GM10266 (cell line): ENCODE data around the gene TMPRSS13.

ENCODE experiments used
- DNase-seq: peaks from one replicate; pipeline ENCODE4 v3.0.0; 2012; ENCODE audit errors: extremely low spot score
- TF ChIP-seq, protein P1 (sequence below): IDR thresholded peaks from 2 replicates; pipeline ENCODE4 v1.5.1; 2012; ENCODE audit warnings: mild to moderate bottlenecking, low read depth; ENCODE audit not compliant: control insufficient read depth, insufficient read depth; ENCODE audit errors: missing control alignments

TMPRSS13 gene

DNA sequence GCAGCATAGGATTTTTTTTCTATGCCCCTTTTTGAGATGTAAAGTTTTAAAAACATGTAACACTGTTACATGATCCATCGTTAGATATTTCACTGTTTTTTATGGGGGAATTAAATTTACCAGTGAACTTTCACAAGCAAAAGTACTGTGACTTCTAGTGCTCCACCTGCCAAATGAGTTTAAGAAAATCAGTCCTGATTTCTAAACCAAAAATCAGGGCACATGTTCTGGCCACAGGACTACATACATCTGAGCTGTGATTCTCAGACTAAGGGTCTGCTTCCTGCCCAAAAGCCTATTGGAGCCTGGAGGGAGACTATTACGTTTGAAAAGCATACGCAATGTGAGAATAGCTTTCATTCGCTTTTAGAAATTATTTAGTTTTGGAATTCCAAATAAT, 22.5 kb downstream of the TMPRSS13 start:
- TF ChIP-seq, protein P1, sequence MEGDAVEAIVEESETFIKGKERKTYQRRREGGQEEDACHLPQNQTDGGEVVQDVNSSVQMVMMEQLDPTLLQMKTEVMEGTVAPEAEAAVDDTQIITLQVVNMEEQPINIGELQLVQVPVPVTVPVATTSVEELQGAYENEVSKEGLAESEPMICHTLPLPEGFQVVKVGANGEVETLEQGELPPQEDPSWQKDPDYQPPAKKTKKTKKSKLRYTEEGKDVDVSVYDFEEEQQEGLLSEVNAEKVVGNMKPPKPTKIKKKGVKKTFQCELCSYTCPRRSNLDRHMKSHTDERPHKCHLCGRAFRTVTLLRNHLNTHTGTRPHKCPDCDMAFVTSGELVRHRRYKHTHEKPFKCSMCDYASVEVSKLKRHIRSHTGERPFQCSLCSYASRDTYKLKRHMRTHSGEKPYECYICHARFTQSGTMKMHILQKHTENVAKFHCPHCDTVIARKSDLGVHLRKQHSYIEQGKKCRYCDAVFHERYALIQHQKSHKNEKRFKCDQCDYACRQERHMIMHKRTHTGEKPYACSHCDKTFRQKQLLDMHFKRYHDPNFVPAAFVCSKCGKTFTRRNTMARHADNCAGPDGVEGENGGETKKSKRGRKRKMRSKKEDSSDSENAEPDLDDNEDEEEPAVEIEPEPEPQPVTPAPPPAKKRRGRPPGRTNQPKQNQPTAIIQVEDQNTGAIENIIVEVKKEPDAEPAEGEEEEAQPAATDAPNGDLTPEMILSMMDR: no peak
- DNase-seq: no peak

DNA sequence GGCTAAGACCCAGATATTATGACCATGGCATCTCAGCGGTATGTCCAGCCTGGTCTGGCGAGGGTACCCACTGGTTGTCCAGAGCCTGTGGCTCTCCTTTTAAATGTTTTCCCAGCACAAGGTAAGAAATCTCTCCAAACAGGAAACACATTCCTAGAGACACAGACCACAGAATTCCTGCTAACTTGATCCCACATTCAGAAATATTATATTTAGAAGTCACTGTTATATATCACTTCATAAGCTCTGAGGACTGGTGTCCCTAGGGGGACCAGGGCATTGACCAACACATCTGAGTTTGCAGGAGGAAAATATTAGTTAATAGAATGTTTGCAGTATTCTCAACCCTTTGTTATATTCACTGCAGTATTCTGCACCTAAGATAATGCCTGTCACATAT, 23.1 kb downstream of the TMPRSS13 start:
- TF ChIP-seq, protein P1: no peak
- no peak for DNase-seq

DNA sequence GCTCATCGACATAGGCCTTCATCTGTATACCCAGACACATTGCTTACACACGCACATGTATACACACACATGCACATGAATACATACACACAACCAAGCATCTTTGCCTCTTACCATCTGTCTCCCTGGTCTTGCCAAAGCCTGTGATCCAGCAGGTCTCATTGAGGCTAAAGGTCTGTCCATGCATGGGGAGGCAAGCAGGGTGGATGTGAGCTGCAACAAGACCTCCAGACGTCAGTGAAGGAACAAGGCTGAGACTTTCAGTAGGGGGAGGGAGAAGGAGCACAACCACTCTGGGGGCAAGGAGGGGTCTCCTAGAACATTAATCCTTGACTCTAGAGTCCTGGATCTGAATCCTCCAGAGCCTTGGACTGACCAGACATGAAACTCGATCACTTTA, 23.7 kb downstream of the TMPRSS13 start:
- no peak for DNase-seq
- TF ChIP-seq, protein P1: no peak

GRCh38 chr11:117903505-117904382, 25.5 kb downstream of the TMPRSS13 start:
- TF ChIP-seq, protein P1: no peak

GRCh38 chr11:117902001-117902845, 27.0 kb downstream of the TMPRSS13 start:
- no peak for DNase-seq
- TF ChIP-seq, protein P1: no peak

More at GRCh38 chr11:117903505-117904382, 25.5 kb downstream of the TMPRSS13 start:
- DNase-seq: no peak

GRCh38 chr11:117901601-117902000, 27.6 kb downstream of the TMPRSS13 start:
- no peak for DNase-seq
- TF ChIP-seq, protein P1: no peak
